HEK293 (cell line): ENCODE data around the gene ZFTA.

Experiments used
- CTCF ChIA-PET: fragments of 350-600 bp; formaldehyde crosslinking; extraction: SDS; loops from one replicate; lab custom pipeline; 2021; ENCODE audit warnings: antibody characterized with exemption; lab: Yijun Ruan, JAX
- POLR2A ChIA-PET: fragments of 300-600 bp; formaldehyde crosslinking; extraction: SDS; loops from one replicate; lab custom pipeline; 2020; ENCODE audit warnings: antibody characterized with exemption, inconsistent platforms; lab: Yijun Ruan, JAX
- H3K27ac ChIP-seq: fragments of 200-500 bp; sonication (Bioruptor generic); 2 replicates; pipeline ENCODE4 v1.5.1; 2014; ENCODE audit warnings: low read depth, low read length, control low read depth, inconsistent platforms; ENCODE audit errors: extremely low read depth
- H3K36me3 ChIP-seq, 2 experiments: fragments of 200-500 bp in 1 of 2; sonication (Bioruptor generic) in 1 of 2; 1 replicate in 1 of 2; 2 replicates in 1 of 2; pipeline ENCODE4 v1.5.1; 2014 to 2017; ENCODE audit warnings: inconsistent platforms in 2 of 2, low read length in 2 of 2; ENCODE audit not compliant: control insufficient read depth in 2 of 2, insufficient read depth in 1 of 2
- H3K4me1 ChIP-seq: fragments of 200-500 bp; sonication (Bioruptor generic); 2 replicates; pipeline ENCODE4 v1.5.1; 2014; ENCODE audit warnings: mild to moderate bottlenecking, low read length, inconsistent platforms; ENCODE audit not compliant: control insufficient read depth, insufficient read depth
- H3K4me3 ChIP-seq: 2 replicates; pipeline ENCODE4 v1.5.1; 2011; ENCODE audit warnings: low read depth, mild to moderate bottlenecking, control low read depth, low read length, moderate library complexity
- H3K9me3 ChIP-seq: fragments of 200-500 bp; sonication (Bioruptor generic); 2 replicates; pipeline ENCODE4 v1.5.1; 2014; ENCODE audit warnings: low read depth, low read length, inconsistent platforms; ENCODE audit not compliant: control insufficient read depth, insufficient read depth
- FEZF1 ChIP-seq: fragments of 450-650 bp; formaldehyde crosslinking; IDR thresholded peaks from 2 replicates; pipeline ENCODE4 v1.5.1; 2016; ENCODE audit warnings: missing biosample characterization, missing genetic modification characterization
- IKZF3 ChIP-seq: fragments of 450-650 bp; IDR thresholded peaks from 2 replicates; pipeline ENCODE4 v1.5.0; 2018; ENCODE audit warnings: missing biosample characterization, mild to moderate bottlenecking, missing genetic modification characterization, moderate library complexity
- OSR2 ChIP-seq: fragments of 450-650 bp; formaldehyde crosslinking; IDR thresholded peaks from 2 replicates; pipeline ENCODE4 v1.5.1; 2016; ENCODE audit warnings: missing biosample characterization, missing genetic modification characterization
- SP2 ChIP-seq: fragments of 450-650 bp; formaldehyde crosslinking; IDR thresholded peaks from 2 replicates; pipeline ENCODE4 v1.5.1; 2016; ENCODE audit warnings: missing biosample characterization, missing genetic modification characterization
- ZBTB48 ChIP-seq: fragments of 450-650 bp; formaldehyde crosslinking; IDR thresholded peaks from 2 replicates; pipeline ENCODE4 v1.5.1; 2016; ENCODE audit warnings: missing biosample characterization, missing genetic modification characterization
- ZFHX2 ChIP-seq: fragments of 450-650 bp; formaldehyde crosslinking; conservative IDR thresholded peaks from 2 replicates; pipeline ENCODE4 v1.5.1; 2016; ENCODE audit warnings: missing biosample characterization, missing genetic modification characterization
- ZFP41 ChIP-seq: fragments of 450-650 bp; formaldehyde crosslinking; IDR thresholded peaks from 2 replicates; pipeline ENCODE4 v1.5.1; 2016; ENCODE audit warnings: missing biosample characterization, missing genetic modification characterization, borderline replicate concordance
- ZNF184 ChIP-seq: fragments of 450-650 bp; IDR thresholded peaks from 2 replicates; pipeline ENCODE4 v1.5.1; 2018; ENCODE audit warnings: missing biosample characterization, mild to moderate bottlenecking, missing genetic modification characterization
- ZNF2 ChIP-seq: fragments of 450-650 bp; formaldehyde crosslinking; IDR thresholded peaks from 2 replicates; pipeline ENCODE4 v1.5.1; 2016; ENCODE audit warnings: missing biosample characterization, missing genetic modification characterization
- ZNF24 ChIP-seq: fragments of 450-650 bp; formaldehyde crosslinking; IDR thresholded peaks from 2 replicates; pipeline ENCODE4 v1.5.1; 2016; ENCODE audit warnings: missing biosample characterization, missing genetic modification characterization
- ZNF248 ChIP-seq: fragments of 450-650 bp; formaldehyde crosslinking; IDR thresholded peaks from 2 replicates; pipeline ENCODE4 v1.5.1; 2017; ENCODE audit warnings: missing biosample characterization, missing genetic modification characterization
- ZNF274 ChIP-seq, 2 experiments: fragments of 200-500 bp in 1 of 2; fragments of 450-650 bp in 1 of 2; sonication (Bioruptor generic) in 1 of 2; formaldehyde crosslinking in 1 of 2; IDR thresholded peaks; 2 replicates each; pipeline versions ENCODE4 v1.5.1 to v1.6.1; 2014 to 2016; ENCODE audit warnings: borderline replicate concordance in 1 of 2, inconsistent platforms in 1 of 2, low read length in 1 of 2, missing biosample characterization in 1 of 2, missing genetic modification characterization in 1 of 2
- ZNF335 ChIP-seq: fragments of 450-650 bp; formaldehyde crosslinking; conservative IDR thresholded peaks from 2 replicates; pipeline ENCODE4 v1.5.1; 2016; ENCODE audit warnings: missing biosample characterization, missing genetic modification characterization
- ZNF391 ChIP-seq: fragments of 450-650 bp; formaldehyde crosslinking; IDR thresholded peaks from 2 replicates; pipeline ENCODE4 v1.5.1; 2016; ENCODE audit warnings: low read depth, missing biosample characterization, missing genetic modification characterization, borderline replicate concordance
- ZNF514 ChIP-seq: fragments of 450-650 bp; formaldehyde crosslinking; IDR thresholded peaks from 2 replicates; pipeline ENCODE4 v1.5.1; 2016; ENCODE audit warnings: missing biosample characterization, missing genetic modification characterization
- ZNF530 ChIP-seq: fragments of 450-650 bp; formaldehyde crosslinking; IDR thresholded peaks from 2 replicates; pipeline ENCODE4 v1.5.1; 2016; ENCODE audit warnings: low read depth, missing biosample characterization, missing genetic modification characterization
- ZNF558 ChIP-seq: fragments of 450-650 bp; formaldehyde crosslinking; IDR thresholded peaks from 2 replicates; pipeline ENCODE4 v1.5.1; 2016; ENCODE audit warnings: missing biosample characterization, missing genetic modification characterization
- ZNF600 ChIP-seq: fragments of 450-650 bp; formaldehyde crosslinking; IDR thresholded peaks from 2 replicates; pipeline ENCODE4 v1.5.1; 2016; ENCODE audit warnings: missing biosample characterization, missing genetic modification characterization
- ZNF629 ChIP-seq: fragments of 450-650 bp; formaldehyde crosslinking; IDR thresholded peaks from 2 replicates; pipeline ENCODE4 v1.5.1; 2017; ENCODE audit warnings: missing biosample characterization, missing genetic modification characterization
- ZNF660 ChIP-seq: fragments of 450-650 bp; IDR thresholded peaks from 2 replicates; pipeline ENCODE4 v1.5.1; 2018; ENCODE audit warnings: missing biosample characterization, mild to moderate bottlenecking, missing genetic modification characterization
- ZNF791 ChIP-seq: fragments of 450-650 bp; formaldehyde crosslinking; IDR thresholded peaks from 2 replicates; pipeline ENCODE4 v1.5.1; 2016; ENCODE audit warnings: missing biosample characterization, missing genetic modification characterization
- ZXDB ChIP-seq: fragments of 450-650 bp; formaldehyde crosslinking; IDR thresholded peaks from 2 replicates; pipeline ENCODE4 v1.5.1; 2016; ENCODE audit warnings: missing biosample characterization, missing genetic modification characterization
- TF ChIP-seq, protein P1 (sequence below): sonication (generic); formaldehyde crosslinking; IDR thresholded peaks from 2 replicates; pipeline ENCODE4 v1.8.1; 2022; ENCODE audit warnings: mild to moderate bottlenecking, moderate library complexity, missing genetic modification reagents
- TF ChIP-seq, protein P2 (sequence below): fragments of 450-650 bp; formaldehyde crosslinking; IDR thresholded peaks from 2 replicates; pipeline ENCODE4 v1.5.1; 2017; ENCODE audit warnings: missing biosample characterization, missing genetic modification characterization
- TF ChIP-seq, protein P3 (sequence below): fragments of 450-650 bp; formaldehyde crosslinking; IDR thresholded peaks from 2 replicates; pipeline ENCODE4 v1.5.1; 2016; ENCODE audit warnings: missing biosample characterization, missing genetic modification characterization

Gene ZFTA

DNA sequence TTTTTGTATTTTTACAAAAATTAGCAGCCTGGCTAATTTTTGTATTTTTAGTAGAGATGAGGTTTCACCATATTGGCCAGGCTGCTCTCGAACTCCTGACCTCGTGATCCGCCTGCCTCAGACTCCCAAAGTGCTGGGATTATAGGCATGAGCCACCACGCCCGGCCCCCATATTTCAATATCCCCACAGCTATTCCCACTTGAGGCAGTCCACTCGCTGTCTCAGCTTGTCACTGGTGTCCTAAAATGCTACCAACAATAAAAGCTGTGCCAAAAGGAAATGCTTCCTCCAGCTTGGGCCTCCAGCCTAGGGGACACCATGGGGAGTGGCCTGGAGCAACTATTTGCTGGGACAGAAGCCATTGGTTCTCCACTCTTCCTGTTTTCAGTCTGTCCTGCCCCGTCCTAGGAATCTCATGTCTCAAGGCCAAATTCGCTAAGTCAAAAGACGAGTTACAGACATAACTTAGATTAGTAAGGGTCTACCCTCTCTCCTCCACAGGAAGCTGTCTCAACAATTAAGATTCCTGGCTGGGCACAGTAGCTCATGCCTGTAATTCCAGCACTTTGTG lies 37.4 kb upstream of the ZFTA start:
- no peak for TF ChIP-seq ZNF791 (tag by site-specific recombination)
- no peak for TF ChIP-seq ZNF514
- TF ChIP-seq, protein P1, sequence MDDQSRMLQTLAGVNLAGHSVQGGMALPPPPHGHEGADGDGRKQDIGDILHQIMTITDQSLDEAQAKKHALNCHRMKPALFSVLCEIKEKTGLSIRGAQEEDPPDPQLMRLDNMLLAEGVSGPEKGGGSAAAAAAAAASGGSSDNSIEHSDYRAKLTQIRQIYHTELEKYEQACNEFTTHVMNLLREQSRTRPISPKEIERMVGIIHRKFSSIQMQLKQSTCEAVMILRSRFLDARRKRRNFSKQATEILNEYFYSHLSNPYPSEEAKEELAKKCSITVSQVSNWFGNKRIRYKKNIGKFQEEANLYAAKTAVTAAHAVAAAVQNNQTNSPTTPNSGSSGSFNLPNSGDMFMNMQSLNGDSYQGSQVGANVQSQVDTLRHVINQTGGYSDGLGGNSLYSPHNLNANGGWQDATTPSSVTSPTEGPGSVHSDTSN, result no peak
- TF ChIP-seq, all 188 proteins: peak for 0
- H3K27ac ChIP-seq, result no peak overlapping the region
- no peaks in the 10 kb centered on the region for H3K36me3 ChIP-seq
- ChIA-PET POLR2A (no interaction called here), CTCF (interaction anchor here (0.5 kb wide), 1 partner anchor 23 kb away, joined by 5 read pairs; no protein-coding TSS in a partner anchor)
- peaks cover 4% of the 10 kb centered on the region; the same call in 1 of the 2 replicates for H3K4me1 ChIP-seq
- no peaks in the 10 kb centered on the region for H3K9me3 ChIP-seq
- H3K4me3 ChIP-seq, result no peak overlapping the region

GRCh38 chr11:63804259-63804658 lies 35.7 kb upstream of the ZFTA start:
- ChIA-PET CTCF (no interaction called here), POLR2A (no interaction called here)
- H3K4me3 ChIP-seq, result no peak overlapping the region
- TF ChIP-seq ZFHX2 (tag by site-specific recombination), result no peak
- no peak for TF ChIP-seq ZNF274 (IDR thresholded peaks at IDR 0.05; ENCODE audit: low read length)
- no peak for TF ChIP-seq ZNF274 (tag by site-specific recombination; IDR thresholded peaks at IDR 0.05; ENCODE audit: borderline replicate concordance)
- no peak for TF ChIP-seq ZNF530 (tag by site-specific recombination)
- no peak for TF ChIP-seq ZFP41
- TF ChIP-seq, all 188 proteins: peak for 0
- no peaks in the 10 kb centered on the region for H3K9me3 ChIP-seq
- H3K4me1 ChIP-seq, result peaks cover 4% of the 10 kb centered on the region; the same call in 1 of the 2 replicates
- H3K36me3 ChIP-seq, result no peaks in the 10 kb centered on the region
- H3K27ac ChIP-seq, result no peak overlapping the region

DNA sequence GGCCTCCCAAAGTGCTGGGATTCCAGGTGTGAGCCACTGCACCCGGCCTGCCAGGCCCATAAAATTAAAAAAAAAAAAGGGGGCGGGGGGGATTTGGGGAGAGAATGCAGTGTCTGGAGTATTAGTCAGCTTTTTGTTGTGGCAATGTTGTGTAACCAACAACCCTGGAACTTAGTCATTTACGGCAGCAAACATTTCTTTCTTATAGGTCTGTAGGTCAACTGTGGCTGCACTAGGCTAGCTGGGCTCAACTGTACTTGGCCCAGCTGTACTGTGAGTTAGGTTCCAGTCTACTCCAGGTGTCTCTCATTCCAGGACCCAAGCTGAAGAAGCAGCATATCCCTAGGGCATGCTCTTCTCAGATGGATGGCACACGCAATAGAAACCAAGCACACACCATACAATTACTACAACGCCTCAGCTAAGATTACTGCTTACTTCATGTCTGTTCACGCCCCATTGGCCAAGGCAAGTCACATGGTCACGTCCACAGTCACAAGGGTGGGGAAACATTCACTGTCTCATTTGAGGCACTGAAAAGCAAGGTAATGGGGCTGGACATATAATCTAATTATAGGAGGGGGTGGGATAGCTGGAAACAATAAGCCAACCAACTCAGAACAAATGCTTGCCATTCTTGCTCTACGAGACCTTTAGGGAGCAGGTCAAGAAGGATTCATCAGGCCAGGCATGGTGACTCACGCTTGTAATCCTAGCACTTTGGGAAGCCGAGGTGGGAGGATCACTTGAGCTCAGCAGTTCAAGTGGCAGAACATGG lies 34.3 kb upstream of the ZFTA start:
- ChIA-PET CTCF (interaction anchor here (0.6 to 1.2 kb wide), 3 partner anchors 35 to 53 kb away, joined by 3 read pairs; no protein-coding TSS in a partner anchor), POLR2A (interaction anchor here (0.7 to 1.6 kb wide), 5 partner anchors 11 to 195 kb away, joined by 3 to 7 read pairs (median 3); partner anchors contain the start of gene ZFTA)
- H3K4me3 ChIP-seq, result no peak overlapping the region
- H3K4me1 ChIP-seq, result peaks cover 4% of the 10 kb centered on the region; the same call in 1 of the 2 replicates
- H3K36me3 ChIP-seq, result no peaks in the 10 kb centered on the region
- H3K9me3 ChIP-seq, result no peaks in the 10 kb centered on the region
- 0 out of 2 replicates have a peak overlapping the region, but pooled peaks have one; percentile 17 for H3K27ac ChIP-seq
- TF ChIP-seq ZBTB48 (tag by site-specific recombination) (peak; percentile 23; the same call in 1 of the 2 replicates), ZNF558 (no peak), OSR2 (tag by site-specific recombination) (0 out of 2 replicates have a peak, but pooled peaks have one; percentile 21), ZNF2 (tag by site-specific recombination) (0 out of 2 replicates have a peak, but pooled peaks have one; percentile 23), FEZF1 (tag by site-specific recombination) (no peak), ZNF184 (tag by site-specific recombination) (no peak), ZNF660 (tag by site-specific recombination) (peak; percentile 46; the same call in 1 of the 2 replicates), ZNF391 (tag by site-specific recombination) (0 out of 2 replicates have a peak, but pooled peaks have one; percentile 60), ZNF248 (tag by site-specific recombination) (no peak), ZNF335 (tag by site-specific recombination) (peak; percentile 47), IKZF3 (peak; percentile 75), ZNF629 (tag by site-specific recombination) (peak; percentile 84), SP2 (tag by site-specific recombination) (peak; percentile 66), ZNF24 (tag by site-specific recombination) (peak; percentile 81; the same call in 1 of the 2 replicates), ZNF600 (tag by site-specific recombination) (peak; percentile 99), ZXDB (tag by site-specific recombination) (peak; percentile 30; the same call in 1 of the 2 replicates)
- TF ChIP-seq, protein P2, sequence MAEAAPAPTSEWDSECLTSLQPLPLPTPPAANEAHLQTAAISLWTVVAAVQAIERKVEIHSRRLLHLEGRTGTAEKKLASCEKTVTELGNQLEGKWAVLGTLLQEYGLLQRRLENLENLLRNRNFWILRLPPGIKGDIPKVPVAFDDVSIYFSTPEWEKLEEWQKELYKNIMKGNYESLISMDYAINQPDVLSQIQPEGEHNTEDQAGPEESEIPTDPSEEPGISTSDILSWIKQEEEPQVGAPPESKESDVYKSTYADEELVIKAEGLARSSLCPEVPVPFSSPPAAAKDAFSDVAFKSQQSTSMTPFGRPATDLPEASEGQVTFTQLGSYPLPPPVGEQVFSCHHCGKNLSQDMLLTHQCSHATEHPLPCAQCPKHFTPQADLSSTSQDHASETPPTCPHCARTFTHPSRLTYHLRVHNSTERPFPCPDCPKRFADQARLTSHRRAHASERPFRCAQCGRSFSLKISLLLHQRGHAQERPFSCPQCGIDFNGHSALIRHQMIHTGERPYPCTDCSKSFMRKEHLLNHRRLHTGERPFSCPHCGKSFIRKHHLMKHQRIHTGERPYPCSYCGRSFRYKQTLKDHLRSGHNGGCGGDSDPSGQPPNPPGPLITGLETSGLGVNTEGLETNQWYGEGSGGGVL, result peak; percentile 41; the same call in 1 of the 2 replicates
- TF ChIP-seq, protein P3, sequence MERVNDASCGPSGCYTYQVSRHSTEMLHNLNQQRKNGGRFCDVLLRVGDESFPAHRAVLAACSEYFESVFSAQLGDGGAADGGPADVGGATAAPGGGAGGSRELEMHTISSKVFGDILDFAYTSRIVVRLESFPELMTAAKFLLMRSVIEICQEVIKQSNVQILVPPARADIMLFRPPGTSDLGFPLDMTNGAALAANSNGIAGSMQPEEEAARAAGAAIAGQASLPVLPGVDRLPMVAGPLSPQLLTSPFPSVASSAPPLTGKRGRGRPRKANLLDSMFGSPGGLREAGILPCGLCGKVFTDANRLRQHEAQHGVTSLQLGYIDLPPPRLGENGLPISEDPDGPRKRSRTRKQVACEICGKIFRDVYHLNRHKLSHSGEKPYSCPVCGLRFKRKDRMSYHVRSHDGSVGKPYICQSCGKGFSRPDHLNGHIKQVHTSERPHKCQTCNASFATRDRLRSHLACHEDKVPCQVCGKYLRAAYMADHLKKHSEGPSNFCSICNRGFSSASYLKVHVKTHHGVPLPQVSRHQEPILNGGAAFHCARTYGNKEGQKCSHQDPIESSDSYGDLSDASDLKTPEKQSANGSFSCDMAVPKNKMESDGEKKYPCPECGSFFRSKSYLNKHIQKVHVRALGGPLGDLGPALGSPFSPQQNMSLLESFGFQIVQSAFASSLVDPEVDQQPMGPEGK (tag by site-specific recombination), result peak; percentile 60
